NCI-H748 treated with DMSO at 0.1 percent for 48 hours (cell line): ENCODE measurements around the gene SMARCB1.
"Not testable (repeated sequence)": the region's sequence is repeated elsewhere in the genome, so short reads cannot be mapped to it uniquely, and the experiment has no call there.

Experiments used
- DNase-seq: peaks from one replicate; lab custom pipeline; 2025; lab: John Stamatoyannopoulos, UW

The SMARCB1 gene

DNA sequence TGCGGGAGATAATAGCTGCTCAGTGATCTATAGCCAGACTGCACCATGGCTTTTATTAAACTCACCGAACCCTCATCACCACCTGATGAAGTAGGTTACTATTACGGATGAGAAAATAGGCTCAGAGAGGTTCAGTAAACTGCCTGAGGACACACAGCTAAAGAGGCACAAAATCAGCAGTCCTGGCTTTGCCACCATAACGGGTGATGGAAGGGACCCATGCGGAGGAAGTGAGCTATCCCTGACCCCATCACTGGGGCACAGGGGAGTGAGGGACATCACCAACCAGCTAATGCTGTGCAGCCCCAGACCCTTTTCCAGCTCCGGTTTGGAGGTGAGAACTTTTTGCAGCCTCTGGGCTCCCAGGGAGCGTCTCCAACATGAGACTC is 59.3 kb downstream of the SMARCB1 start:
- DNase-seq: no peak

DNA sequence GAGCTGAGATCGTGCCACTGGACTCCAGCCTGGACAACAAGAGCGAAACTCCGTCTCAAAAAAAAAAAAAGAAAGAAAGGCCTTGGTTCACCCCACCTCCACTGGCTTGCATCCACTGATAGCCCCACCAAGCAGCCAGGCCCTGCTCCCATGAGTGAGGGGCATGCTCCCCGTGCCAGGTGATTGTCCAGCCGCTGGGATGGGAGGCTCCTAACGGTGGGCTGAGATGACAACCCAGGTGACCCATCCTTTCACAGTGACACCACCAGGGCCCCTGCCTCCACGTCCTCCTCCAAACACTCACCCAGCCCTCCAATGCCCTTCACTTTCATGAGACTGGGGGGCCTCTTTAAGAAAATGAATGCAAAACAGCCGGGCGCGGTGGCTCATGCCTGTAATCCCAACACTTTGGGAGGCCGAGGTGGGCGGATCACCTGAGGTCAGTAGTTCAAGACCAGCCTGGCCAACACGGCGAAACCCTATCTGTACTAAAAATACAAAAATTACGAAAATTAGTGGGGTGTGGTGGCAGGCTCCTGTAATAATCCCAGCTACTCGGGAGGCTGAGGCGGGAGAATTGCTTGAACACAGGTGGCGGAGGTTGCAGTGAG is 60.6 kb downstream of the SMARCB1 start:
- no peak for DNase-seq

DNA sequence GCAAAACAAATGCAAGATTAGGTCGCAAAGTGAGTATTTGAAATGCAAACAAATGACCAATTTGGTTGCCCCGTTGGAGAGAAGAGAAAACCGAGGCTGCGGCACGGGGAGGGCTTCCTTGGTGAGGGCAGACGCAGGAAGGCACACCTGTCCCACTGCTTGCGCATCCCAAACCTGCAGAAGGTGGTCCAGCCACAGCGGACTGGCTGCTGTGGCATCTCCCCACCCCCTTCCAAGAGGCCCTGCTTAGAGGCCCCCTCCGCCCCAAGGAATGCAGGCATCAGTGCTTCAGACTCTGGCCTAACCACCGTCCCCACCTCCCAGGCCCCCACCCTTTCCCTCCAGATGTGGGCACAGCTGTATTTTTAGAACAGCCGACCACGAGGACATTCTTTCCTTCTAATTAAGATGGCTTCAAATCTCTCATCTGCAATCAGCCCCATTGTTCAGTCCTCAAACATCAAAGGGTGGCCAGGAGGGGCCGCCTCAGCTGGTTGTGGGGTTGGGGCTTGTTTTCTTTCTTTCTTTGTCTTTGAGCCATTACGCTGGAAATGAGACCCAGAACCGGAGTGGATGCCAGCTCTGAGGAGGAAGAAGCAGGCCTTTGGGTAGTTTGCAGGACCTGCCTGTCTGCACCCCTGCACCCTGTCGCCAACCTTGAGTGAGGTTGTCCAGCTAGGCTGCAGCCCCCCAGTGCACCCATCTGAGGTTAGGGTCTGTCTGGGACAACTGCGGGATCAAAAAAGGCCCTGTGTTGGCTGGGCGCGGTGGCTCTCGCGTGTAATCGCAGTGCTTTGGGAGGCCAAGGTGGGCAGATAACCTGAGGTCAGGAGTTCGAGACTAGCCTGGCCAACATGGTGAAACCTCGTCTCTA is 61.5 kb downstream of the SMARCB1 start:
- no peak for DNase-seq

DNA sequence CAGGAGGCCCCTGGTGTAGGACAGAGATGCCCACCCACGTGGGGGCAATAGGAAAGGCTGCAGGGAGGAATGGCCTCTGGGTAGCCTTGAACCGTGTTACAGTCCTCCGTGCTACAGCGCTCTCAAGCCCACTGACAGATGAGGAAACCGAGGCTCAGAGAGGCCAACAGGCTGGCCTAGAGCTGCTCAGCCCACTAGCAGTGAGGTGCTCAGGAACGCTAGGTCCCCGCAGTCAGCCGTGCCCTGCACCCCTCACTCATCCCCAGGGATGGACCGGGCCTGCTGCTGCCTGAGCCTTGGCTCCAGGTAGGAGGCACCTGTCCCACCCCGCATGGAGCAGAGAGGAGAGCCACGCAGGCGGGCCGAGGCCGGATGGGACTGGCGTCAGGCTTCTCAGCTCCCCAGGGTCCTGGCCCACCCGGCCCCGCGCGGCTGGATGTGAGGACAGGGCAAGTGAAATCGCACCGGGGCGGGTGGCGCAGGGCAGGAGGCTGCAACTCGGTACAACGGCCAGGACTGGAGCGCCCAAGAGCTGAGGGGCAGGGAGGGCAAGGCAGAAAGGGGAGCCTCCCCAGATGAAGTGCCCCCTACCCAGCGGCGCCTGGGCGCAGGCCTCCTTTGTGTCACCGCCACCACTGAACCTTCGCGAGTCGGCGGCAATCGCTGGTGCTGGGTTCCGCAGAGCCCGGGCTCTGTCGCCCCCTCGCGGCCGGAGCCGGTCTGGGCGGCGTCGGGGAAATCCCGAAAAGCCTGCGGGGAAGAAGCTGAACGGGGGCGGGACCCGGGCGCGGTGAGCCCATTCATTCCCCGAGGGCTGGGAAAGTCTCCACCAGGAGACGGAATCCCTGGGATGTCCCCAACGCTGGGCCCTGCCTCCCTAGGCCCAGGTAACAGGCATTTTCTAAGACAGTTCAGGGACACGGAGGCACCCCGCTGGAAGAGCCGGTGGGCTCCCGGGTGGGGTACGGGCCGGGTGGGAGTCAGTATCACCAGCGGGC is 62.5 kb downstream of the SMARCB1 start:
- DNase-seq: peak; percentile 51

DNA sequence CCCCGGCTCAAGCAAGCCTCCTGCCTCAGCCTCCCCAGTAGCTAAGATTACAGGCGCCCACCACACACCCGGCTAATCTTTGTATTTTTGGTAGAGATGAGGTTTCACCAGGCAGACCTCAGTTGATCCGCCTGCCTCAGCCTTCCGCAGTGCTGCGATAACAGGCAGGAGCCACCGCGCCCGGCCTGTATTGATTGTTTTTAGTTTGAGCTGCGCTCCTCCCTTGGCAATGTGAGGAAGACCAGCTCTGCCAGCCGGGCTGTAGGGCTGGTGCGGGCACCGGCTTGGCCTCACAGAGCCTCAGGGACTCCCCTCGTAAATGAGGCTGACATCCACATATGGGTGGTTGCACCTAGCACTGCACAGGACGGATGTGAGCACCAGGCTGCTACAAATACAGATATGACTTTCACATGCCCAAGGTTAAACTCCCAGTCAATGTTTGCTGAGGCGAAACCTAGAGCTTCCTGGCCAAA is 63.4 kb downstream of the SMARCB1 start:
- DNase-seq: no peak

DNA sequence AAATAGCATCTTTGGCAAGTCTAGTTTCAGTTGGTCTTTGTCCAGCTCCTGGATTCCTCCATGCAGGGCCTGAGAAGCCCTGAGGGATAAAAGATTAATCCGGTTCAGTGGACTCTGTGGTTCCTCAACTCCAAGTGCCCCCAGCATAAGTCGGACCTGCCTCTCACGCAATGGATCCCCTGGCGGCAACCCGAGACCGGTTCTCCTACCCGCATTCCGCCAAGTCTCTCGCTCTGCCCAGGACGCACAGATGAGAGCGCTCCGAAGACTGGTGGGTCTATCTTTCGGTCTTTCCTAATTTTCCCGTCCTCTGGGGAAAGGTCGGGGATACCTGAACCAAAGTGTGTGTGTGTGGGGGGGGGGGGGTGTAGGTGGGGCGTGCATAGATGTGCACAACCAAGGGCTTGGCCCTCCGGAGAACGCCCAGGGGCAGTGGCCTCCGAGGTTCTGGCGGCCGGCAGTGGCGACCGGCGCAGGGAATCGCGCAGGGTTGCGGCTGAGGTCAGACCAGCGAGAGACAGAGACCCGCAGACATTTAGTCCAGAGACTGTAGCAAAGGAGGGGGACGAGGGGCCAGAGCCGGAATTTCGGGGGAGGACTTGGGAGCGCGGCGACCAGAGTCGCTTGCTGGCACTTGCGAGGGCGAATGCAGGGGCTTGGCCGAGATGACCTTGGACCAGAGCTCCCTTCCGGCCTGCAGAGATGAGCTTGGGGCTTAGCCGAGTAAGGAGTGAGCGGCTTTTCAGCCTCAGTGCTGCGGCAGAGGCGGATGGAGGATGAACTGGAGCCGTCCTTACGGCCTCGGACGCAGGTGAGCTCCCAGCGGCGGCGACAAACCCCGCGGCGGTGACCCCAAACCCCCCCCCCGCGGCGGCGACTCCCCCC is 70.2 kb downstream of the SMARCB1 start:
- no peak for DNase-seq

DNA sequence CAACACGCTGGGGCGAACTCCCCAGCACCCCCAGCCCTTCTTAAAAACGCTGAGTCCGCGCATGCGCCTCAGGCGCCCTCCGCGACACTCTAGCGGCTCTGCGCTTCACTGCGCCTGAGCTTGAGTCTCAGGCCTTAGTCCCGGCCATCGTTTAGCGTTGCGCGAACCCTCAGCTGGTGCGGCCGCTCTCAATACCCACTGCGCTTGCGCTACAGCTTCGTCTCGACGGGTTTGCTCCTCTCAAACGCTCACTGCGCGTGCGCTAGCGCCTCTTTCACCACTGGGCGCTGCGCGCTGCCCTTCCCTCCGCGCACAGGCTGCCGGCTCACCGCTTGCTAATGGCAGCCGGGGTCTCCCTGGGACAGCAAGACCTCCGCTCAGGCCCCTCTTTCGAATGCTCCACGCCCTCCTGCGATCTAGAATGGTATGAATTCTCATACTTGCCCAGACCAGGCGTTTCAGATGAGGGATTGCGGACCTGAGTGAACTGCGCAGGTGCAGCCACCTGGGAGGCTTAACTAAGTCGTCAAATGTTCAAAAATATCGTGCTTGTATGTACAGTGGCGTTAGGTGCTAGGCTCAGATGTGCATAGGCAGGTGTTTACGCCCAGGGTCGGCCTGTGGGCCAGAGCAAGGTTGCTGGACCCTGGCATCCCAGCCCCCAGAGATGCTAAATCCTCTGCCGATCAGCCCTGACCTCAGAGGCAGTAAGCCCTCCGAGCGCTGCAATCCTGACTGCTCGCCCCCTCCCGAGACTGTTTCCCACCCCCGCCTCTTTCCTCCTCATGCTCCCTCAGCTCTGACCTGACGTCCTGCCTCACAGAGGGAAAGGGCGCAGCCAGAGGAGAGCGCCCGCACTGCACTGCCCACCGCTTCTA is 71.1 kb downstream of the SMARCB1 start, which contains the start of gene SLC2A11:
TSS of gene SLC2A11 (plus strand) at position 270 of the 878 bp plus-strand sequence. CDS start at position 395, 125 bp downstream.
- peak; percentile 87 for DNase-seq

DNA sequence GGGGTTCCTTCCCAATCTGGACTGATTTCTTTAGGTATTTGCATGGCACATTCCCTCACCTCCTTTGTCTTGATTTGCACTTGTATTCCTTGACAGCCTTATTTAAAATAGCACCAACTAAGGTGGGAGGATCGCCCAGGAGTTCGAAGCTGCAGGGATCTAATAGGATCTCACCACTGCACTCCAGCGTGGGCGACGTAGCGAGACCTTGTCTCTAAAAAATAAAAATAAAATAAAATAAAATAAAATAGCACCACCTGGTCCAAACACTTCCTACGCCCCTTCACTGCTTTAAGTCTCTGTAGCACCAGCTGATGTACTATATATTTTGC is 71.7 kb downstream of the SMARCB1 start:
- no peak for DNase-seq

DNA sequence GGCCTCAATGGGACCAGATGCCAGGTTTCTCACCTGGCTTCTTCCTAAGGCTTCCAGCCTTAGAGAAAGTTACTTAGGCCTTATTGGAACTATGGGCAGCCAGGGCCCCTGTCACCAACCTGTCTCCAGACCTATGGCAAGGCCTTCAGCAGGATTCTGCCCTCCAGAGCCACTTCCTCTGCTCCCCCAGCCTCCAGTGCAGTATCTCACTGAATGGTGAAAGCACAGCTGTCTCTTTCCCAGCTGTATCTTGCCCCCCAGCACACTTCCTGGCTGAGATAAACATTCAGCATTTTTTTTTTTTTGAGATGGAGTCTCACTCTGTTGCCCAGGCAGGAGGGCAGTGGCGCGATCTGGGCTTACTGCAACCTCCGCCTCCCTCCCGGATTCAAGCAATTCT is 72.4 kb downstream of the SMARCB1 start:
- no peak for DNase-seq

DNA sequence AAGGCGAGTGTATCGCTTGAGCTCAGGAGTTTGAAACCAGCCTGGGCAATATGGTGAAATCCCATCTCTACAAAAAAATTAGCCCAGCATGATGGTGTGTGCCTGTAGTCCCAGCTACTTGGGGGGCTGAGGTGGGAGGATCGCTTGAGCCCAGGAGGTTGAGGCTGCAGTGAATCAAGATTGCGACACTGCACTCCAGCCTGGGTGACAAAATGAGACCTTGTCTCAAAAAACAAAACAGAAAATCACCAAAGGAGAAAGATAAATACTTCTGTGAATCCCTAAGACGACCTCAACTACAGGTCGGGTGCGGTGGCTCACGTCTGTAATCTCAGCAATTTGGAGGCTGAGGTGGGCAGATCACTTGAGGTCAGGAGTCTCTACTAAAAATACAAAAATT is 73.4 kb downstream of the SMARCB1 start:
- not testable (repeated sequence) for DNase-seq

DNA sequence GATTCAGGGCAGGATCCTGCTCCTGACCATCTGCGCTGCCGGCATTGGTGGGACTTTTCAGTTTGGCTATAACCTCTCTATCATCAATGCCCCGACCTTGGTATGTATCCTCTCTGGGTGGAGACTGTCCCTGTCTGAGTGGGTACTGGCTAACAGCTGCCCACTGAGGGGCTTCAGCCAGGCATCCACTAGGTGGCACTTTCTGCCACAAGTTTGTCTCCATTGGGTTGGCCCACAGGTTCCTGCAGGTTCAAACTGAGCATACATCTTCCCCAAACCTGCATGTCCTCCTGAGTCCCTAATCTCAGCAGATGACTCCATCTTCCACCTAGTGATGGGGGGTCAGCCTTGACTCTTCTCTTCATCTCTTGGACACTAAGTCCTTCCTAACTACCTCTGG is 75.3 kb downstream of the SMARCB1 start:
- peak; percentile 15 for DNase-seq

DNA sequence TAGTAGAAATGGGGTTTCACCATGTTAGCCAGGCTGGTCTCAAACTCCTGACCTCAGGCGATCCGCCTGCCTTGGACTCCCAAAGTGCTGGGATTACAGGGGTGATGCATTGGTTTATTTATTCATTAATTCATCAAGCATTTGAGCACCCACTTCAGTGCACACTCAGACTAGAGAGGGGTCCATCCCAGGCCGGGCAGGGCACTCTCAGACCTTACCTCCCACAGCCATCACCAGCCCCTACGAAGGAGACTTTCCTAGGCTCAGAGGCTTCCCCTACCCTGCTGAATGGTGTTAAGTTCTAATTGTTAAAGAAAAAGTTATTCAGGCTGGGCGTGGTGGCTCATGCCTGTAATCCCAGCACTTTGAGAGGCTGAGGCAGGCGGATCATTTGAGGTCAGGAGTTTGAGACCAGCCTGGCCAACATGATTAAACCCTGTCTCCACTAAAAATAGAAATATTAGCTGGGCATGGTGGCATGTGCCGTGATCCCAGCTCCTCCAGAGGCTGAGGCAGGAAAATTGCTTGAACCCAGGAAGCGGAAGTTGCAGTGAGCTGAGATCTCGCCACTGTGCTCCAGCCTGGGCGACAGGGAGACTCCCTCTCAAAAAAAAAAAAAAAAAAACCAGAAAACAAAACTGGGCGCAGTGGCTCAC is 77.9 kb downstream of the SMARCB1 start:
- DNase-seq: not testable (repeated sequence)

DNA sequence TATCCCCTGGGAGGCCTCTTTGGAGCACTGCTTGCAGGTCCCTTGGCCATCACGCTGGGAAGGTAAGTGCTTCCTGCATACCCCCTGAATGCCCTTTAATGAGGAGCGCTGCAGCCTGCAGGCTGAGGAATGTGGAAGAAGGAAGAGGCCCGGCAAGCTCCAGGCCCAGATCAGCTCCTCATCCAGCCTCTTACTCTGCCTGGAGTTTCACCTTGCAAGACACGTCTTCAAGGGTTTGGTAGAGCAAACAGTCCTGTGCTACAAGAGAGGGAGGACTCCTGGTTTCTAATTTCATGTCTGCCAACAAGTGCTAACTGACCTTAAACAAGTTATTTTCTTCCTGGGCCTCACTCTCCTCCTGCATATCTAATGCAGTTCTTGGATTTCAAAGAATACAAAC is 81.8 kb downstream of the SMARCB1 start:
- no peak for DNase-seq

DNA sequence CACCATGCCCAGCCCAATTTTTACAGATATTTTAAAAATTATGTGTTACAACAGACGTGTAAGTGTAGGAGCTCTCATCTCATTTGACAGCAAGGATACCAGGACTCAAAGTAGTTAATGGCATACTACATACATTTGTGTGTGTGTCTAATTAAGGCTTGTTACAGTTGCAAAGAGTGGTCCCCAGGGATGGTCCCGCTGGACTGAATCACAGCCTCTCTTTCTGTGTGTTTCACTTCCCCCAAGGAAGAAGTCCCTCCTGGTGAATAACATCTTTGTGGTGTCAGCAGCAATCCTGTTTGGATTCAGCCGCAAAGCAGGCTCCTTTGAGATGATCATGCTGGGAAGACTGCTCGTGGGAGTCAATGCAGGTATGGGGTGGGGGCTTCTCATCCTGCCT is 88.1 kb downstream of the SMARCB1 start:
- no peak for DNase-seq

DNA sequence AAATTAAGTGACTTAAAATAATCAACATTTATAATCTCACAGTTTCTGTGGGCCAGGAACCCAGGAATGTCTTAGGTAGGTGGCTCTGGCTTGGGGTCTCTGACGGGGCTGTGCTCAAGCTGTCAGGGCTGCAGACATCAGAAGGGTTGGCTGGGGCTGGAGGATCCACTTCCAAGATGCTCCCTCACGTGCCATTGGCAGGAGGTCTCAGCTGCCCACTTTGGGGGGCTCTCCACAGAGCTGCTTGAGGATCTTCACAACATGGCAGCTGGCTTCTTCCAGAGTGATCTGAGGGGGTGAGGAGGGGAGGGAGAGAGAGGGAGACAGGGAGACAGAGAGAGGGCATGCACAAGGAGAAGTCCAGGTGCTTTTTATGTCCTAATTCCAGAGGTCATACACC is 89.0 kb downstream of the SMARCB1 start:
- DNase-seq: no peak

DNA sequence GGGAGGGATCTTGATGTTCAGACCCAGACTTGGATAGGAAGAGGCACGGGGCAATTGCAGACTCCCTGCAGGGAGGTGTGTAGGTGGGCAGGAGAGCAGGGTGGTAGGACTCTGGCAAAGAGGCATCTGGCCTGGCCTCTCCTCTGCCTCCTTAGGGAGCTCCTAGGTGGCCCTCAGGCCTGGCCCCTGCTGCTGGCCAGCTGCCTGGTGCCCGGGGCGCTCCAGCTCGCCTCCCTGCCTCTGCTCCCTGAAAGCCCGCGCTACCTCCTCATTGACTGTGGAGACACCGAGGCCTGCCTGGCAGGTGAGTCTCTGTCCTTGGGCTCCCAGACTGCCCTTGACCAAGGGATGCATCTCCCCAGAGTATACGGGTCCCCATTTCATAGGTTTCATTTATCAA is 90.8 kb downstream of the SMARCB1 start:
- DNase-seq: no peak

DNA sequence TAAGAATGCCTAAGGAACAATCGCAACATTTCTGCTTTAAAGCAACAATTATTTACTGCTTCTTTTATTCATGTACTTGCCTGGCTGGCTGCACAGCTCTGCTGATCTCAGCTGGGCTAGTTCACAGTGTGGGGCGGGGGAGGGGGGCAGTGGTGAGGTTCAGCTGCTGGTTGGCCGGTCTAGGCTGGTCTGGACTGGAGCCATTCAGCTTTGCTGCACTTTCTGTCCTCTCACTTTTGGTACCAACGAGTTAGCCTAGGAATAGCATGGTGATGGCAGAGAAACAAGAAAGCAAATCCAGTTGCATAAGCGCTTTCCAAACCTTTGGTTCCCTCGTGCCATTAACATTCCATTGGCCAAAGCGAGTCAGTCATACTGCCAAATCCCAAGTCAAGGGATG is 91.5 kb downstream of the SMARCB1 start:
- DNase-seq: no peak

DNA sequence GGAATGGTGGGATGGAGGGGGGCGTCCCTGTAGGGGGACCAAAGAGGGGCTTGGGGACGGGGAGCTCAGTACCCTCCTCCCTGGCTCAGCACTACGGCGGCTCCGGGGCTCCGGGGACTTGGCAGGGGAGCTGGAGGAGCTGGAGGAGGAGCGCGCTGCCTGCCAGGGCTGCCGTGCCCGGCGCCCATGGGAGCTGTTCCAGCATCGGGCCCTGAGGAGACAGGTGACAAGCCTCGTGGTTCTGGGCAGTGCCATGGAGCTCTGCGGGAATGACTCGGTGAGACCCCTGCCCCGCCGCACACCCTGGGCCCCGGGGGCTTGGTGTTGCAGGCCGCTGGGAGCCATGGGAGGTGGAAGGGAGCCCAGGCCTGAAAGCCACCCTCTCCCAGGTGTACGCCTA is 95.6 kb downstream of the SMARCB1 start:
- DNase-seq: no peak

DNA sequence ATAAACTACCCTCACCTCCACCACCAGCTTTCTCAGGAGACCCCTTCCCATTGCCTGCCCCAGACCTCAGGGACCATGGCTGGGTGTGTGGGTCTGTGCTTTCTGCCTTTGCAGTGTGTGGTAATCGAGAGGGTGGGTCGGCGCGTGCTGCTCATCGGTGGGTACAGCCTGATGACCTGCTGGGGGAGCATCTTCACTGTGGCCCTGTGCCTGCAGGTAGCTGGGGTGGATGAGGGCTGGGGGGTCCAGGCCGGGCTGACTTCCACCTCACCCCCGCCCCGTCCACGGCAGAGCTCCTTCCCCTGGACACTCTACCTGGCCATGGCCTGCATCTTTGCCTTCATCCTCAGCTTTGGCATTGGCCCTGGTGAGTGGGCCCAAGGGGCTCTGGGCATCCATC is 96.9 kb downstream of the SMARCB1 start:
- no peak for DNase-seq

DNA sequence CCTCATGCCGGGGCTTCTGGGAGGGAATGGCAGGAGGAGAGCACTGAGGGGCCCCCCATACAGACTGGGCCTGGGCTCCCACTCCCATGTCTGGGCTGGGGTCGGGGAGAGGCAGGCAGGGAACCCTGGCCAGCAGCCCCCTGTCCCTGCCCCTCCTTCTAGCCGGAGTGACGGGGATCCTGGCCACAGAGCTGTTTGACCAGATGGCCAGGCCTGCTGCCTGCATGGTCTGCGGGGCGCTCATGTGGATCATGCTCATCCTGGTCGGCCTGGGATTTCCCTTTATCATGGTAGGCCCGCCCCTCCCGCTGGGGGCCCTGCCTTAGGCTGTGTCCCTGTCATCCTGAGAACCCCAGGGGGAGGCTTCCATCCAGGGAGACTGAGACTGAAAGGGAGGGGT is 97.4 kb downstream of the SMARCB1 start:
- no peak for DNase-seq
